HG03025 (cell line): ENCODE measurements around the gene CSAD.
"Not testable (repeated sequence)": the region's sequence is repeated elsewhere in the genome, so short reads cannot be mapped to it uniquely, and the experiment has no call there.

Source experiments
- ATAC-seq: cut with Tn5 transposase; IDR thresholded peaks from one replicate; pipeline ENCODE4 v1.9.1; 2021; ENCODE audit warnings: mild to moderate bottlenecking, moderate library complexity; ENCODE audit not compliant: unreplicated experiment, low FRiP score

The CSAD gene

GRCh38 chr12:53218551-53219291, 38.0 kb upstream of the CSAD start:
- no peak for ATAC-seq

GRCh38 chr12:53217931-53218307, 37.2 kb upstream of the CSAD start:
- ATAC-seq: no peak

- no peak for ATAC-seq
Observed at GRCh38 chr12:53217051-53217930, 36.6 kb upstream of the CSAD start.

GRCh38 chr12:53215497-53215896, 34.8 kb upstream of the CSAD start:
- ATAC-seq: no peak

- ATAC-seq: no peak
Observed at GRCh38 chr12:53214687-53215455, 34.1 kb upstream of the CSAD start.

GRCh38 chr12:53214221-53214620, 33.5 kb upstream of the CSAD start:
- no peak for ATAC-seq

- no peak for ATAC-seq
Observed at GRCh38 chr12:53213348-53213747, 32.6 kb upstream of the CSAD start.

- ATAC-seq: no peak
Observed at GRCh38 chr12:53212931-53213330, 32.2 kb upstream of the CSAD start.

- ATAC-seq: no peak
Observed at GRCh38 chr12:53211476-53212381, 31.0 kb upstream of the CSAD start.

GRCh38 chr12:53210843-53211242, 30.1 kb upstream of the CSAD start:
- no peak for ATAC-seq

- no peak for ATAC-seq
Observed at GRCh38 chr12:53208877-53209463, 28.2 kb upstream of the CSAD start.

- no peak for ATAC-seq
Observed at GRCh38 chr12:53208435-53208834, 27.7 kb upstream of the CSAD start.

GRCh38 chr12:53207042-53207441, 26.3 kb upstream of the CSAD start, which contains the start of gene ITGB7:
TSS of gene ITGB7 (minus strand) at chr12:53207251. CDS start at chr12:53200443, 6,808 bp downstream.
- ATAC-seq: no peak

GRCh38 chr12:53205747-53206419, 25.2 kb upstream of the CSAD start:
- ATAC-seq: peak; percentile 54

GRCh38 chr12:53204351-53204750, 23.6 kb upstream of the CSAD start:
- ATAC-seq: no peak

GRCh38 chr12:53202316-53202715, 21.6 kb upstream of the CSAD start:
- ATAC-seq: not testable (repeated sequence)

- no peak for ATAC-seq
Observed at GRCh38 chr12:53201639-53202038, 20.9 kb upstream of the CSAD start.

- ATAC-seq: no peak
Observed at GRCh38 chr12:53201177-53201541, 20.4 kb upstream of the CSAD start.
